AG04449 (cell line): Measurements from ENCODE around the gene RTP1.
"Not testable (repeated sequence)": the region's sequence is repeated elsewhere in the genome, so short reads cannot be mapped to it uniquely, and the experiment has no call there.

ENCODE experiments used
- CTCF ChIA-PET: fragments of 350-600 bp; formaldehyde crosslinking; extraction: SDS; loops from one replicate; lab custom pipeline; 2021; ENCODE audit warnings: antibody characterized with exemption; lab: Yijun Ruan, JAX
- POLR2A ChIA-PET: fragments of 400-600, 350-600 bp; formaldehyde crosslinking; extraction: SDS; loops from one replicate; lab custom pipeline; 2020; ENCODE audit warnings: antibody characterized with exemption, inconsistent platforms; lab: Yijun Ruan, JAX
- DNase-seq: peaks from one replicate; pipeline ENCODE4 v3.0.0-alpha.2; 2010; ENCODE audit warnings: low read depth, low spot score
- H3K4me3 ChIP-seq: 2 replicates; pipeline ENCODE4 v1.5.1; 2011; ENCODE audit warnings: low read depth, mild to moderate bottlenecking, control low read depth, low read length
- TF ChIP-seq, protein P1 (sequence below): IDR thresholded peaks from one replicate; pipeline ENCODE4 v1.5.1; 2011; ENCODE audit warnings: mild to moderate bottlenecking, moderate library complexity, low read length, control low read depth, inconsistent platforms; ENCODE audit not compliant: insufficient read depth; ENCODE audit errors: missing control alignments

RTP1 gene

DNA sequence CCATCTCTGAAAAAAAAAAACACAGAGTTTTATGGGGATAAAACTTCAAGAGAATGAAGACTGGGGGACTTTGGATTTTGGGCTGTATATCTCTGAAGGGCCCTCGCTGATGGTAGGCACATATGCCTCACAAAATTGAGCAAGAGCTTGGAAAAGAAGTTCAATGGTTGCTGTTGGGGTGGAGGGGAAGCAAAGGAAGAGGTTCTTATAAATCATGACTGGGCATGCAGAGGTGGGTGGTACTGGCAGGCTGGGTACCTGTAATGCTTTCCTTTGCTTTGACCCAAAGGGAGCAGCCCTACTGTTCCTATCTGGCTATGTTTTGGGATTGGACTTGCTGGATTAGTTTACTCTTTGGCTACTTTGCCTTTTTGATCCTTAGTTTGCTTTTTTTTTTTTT lies 6.0 kb upstream of the RTP1 start:
- CTCF ChIA-PET = interaction anchor here (1.3 to 1.7 kb wide), 2 partner anchors 9 to 26 kb away, joined by 6 to 7 read pairs; no protein-coding TSS in a partner anchor
- DNase-seq = no peak
- no peak overlapping the region for H3K4me3 ChIP-seq
- POLR2A ChIA-PET = no interaction called here
- TF ChIP-seq, protein P1, sequence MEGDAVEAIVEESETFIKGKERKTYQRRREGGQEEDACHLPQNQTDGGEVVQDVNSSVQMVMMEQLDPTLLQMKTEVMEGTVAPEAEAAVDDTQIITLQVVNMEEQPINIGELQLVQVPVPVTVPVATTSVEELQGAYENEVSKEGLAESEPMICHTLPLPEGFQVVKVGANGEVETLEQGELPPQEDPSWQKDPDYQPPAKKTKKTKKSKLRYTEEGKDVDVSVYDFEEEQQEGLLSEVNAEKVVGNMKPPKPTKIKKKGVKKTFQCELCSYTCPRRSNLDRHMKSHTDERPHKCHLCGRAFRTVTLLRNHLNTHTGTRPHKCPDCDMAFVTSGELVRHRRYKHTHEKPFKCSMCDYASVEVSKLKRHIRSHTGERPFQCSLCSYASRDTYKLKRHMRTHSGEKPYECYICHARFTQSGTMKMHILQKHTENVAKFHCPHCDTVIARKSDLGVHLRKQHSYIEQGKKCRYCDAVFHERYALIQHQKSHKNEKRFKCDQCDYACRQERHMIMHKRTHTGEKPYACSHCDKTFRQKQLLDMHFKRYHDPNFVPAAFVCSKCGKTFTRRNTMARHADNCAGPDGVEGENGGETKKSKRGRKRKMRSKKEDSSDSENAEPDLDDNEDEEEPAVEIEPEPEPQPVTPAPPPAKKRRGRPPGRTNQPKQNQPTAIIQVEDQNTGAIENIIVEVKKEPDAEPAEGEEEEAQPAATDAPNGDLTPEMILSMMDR = no peak

DNA sequence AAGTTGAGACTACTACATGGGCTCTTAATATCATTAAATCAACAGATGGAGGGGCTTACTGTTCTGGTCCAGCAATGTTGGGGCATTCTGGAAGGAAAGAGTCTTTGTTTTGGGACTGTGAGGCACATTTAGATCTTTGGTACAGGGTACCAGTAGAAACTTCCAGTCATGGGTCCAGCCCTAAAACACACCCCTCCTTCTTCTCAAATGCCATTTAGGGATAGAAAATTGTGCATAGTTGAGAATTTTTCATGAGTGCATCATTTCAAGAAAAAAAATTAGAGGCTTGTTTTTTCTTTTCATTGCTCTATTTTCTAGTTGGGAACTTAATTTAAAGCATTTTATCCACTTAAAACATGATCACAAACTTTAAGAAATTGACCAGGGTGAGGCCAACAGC lies 4.1 kb upstream of the RTP1 start:
- POLR2A ChIA-PET = no interaction called here
- no peak for DNase-seq
- H3K4me3 ChIP-seq = no peak overlapping the region
- CTCF ChIA-PET = interaction anchor here (1.3 to 3.3 kb wide), 2 partner anchors 9 to 54 kb away, joined by 3 to 12 read pairs; partner anchors contain the start of gene RPL39L
- TF ChIP-seq, protein P1 = no peak

DNA sequence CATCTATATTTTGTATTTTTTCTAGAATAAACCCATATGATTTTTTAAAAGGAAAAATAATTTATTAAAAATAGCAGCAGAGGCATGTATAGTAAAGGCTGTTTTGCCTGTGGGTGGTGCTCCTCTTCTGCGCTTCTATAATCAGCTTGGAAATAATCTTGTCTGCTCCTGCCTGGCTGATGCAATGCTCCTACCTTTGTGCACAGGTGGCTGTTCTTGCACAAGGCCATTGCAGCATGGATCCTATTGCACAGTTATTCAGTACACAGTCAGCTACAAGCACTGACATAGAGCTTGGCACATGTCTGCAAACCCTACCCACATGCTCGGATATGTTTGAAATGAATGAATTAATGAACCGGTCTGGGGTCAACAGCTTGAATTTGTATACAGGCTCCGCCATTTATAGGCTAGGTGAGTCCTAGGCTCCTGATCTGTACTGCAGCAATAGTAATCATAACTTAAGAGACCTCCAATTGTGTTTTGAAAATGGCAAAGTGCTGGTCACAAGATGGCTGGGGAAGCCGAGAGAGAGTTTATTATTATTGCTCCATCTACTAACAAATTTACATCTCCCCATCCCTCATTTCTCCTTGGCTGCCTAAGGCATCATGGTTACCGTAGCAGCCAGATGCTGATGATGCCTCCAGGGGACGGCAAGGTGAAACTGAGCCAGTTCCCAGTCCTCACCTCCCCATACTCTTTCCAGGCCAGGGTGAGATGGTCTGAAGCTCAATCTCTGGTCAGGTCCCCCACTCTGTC lies 532 bp upstream of the RTP1 start:
- POLR2A ChIA-PET = no interaction called here
- TF ChIP-seq, protein P1 = no peak

DNA sequence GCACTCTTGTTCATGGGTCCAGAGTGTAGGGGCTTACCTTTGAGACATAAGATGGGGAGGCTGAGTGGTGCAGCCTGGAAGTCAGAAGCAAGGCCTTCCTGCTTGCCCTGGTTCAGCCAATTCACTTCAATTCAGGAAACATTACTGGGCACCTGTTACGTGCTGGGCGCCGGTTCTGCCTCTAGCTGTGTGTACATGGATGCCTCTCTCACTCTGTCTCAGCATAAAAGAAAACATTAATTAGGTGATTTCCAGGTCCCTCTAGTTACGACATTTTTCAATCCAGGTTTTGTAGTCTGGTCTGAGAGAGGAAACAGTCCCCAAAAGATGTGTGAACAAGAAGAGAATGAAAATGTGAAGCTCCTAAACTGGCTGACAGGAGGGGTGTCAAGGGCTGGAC lies 1.2 kb downstream of the RTP1 start:
- TF ChIP-seq, protein P1 = no peak
- ChIA-PET CTCF (interaction anchor here (1.1 kb wide), 1 partner anchor 482 kb away, joined by 5 read pairs; no protein-coding TSS in a partner anchor), POLR2A (no interaction called here)
- no peak for DNase-seq
- no peak overlapping the region for H3K4me3 ChIP-seq

More for the DNA sequence above, 532 bp upstream of the RTP1 start:
- CTCF ChIA-PET = interaction anchor here (0.9 to 1.2 kb wide), 3 partner anchors 32 to 483 kb away, joined by 3 to 4 read pairs (median 3); partner anchors contain the start of gene RPL39L
- no peak for DNase-seq
- no peak overlapping the region for H3K4me3 ChIP-seq

DNA sequence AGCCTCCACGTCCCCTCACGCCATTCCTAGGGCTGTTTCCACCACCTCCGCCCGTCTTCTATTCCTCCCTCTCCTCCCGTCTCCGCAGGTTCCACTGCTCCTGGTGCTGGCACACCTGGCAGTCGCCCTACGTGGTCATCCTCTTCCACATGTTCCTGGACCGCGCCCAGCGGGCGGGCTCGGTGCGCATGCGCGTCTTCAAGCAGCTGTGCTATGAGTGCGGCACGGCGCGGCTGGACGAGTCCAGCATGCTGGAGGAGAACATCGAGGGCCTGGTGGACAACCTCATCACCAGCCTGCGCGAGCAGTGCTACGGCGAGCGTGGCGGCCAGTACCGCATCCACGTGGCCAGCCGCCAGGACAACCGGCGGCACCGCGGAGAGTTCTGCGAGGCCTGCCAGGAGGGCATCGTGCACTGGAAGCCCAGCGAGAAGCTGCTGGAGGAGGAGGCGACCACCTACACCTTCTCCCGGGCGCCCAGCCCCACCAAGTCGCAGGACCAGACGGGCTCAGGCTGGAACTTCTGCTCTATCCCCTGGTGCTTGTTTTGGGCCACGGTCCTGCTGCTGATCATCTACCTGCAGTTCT lies 2.3 kb downstream of the RTP1 start:
- POLR2A ChIA-PET, H3K4me3 ChIP-seq, DNase-seq: not testable (repeated sequence)
- CTCF ChIA-PET = interaction anchor here (0.9 to 1.7 kb wide), 5 partner anchors 8 to 479 kb away, joined by 3 to 7 read pairs (median 4); no protein-coding TSS in a partner anchor

DNA sequence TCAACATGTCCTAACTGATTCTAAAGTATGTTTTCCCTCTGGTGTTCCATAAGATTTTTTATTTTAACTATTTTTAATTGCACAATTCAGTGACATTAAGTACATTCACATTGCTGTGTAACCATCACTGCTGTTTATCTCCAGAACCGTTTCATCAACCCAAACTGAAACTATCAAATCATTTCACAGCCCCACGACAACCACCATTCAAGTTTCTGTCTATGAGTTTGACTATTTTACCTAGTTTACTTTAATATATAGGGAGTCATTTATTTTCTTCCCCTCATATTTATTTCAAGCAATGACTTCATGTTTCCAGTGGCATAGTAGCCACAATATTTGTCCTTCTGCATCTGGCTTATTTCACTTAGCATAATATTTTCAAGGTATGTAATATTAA lies 8.4 kb downstream of the RTP1 start:
- CTCF ChIA-PET = interaction anchor here (1.0 kb wide), 1 partner anchor 41 kb away, joined by 4 read pairs; no protein-coding TSS in a partner anchor
- no peak for DNase-seq
- TF ChIP-seq, protein P1 = no peak
- POLR2A ChIA-PET = no interaction called here
- H3K4me3 ChIP-seq = no peak overlapping the region
